GM21528 (cell line): Measurements from ENCODE around the gene MAPK4.

Experiments
- ATAC-seq: cut with Tn5 transposase; IDR thresholded peaks from one replicate; pipeline ENCODE4 v1.9.1; 2021; ENCODE audit warnings: mild to moderate bottlenecking, moderate library complexity; ENCODE audit not compliant: unreplicated experiment, low FRiP score

The MAPK4 gene

GRCh38 chr18:50711386-50711785 is 151.5 kb downstream of the MAPK4 start:
- ATAC-seq: no peak

DNA sequence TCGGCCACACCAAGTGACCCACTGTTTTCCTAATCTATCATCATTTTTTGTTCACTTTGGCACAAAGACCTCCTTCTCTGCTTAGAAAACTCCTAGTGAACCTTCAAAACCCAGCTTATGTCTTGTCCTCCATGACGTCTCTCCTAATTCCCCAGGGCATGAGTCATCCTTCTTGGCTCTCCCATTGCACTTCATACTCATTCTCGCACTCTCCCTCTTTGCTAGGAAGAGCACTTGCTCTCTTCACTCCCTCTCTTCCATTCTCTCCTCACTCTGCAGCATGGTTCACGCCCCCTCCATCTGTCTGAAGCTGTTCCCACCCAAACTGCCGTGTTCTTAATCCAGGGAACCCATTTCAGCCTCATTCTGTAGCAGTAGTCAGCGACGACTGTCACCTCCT is 156.0 kb downstream of the MAPK4 start:
- ATAC-seq: no peak

DNA sequence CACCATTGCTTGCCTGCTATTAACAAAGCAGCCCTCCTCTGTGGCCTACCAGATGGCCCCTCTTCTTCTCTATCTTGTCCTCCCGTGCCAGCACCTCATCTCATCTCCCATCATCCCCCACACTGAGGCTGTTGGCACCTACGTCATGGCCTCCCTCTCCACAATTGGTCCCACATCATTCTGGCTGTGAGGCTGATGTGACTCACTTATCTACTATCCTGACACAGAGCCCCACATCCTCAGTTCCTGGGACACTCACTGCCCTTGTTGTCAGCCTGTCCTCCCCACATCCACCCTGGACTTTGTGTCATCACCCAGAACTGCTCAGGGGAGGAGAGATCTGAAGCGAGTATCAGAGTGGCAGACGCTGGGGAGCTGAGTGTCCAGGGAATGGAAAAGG is 157.0 kb downstream of the MAPK4 start:
- ATAC-seq: no peak

- ATAC-seq: no peak
These were observed 157.7 kb downstream of the MAPK4 start for GRCh38 chr18:50717563-50717962.

DNA sequence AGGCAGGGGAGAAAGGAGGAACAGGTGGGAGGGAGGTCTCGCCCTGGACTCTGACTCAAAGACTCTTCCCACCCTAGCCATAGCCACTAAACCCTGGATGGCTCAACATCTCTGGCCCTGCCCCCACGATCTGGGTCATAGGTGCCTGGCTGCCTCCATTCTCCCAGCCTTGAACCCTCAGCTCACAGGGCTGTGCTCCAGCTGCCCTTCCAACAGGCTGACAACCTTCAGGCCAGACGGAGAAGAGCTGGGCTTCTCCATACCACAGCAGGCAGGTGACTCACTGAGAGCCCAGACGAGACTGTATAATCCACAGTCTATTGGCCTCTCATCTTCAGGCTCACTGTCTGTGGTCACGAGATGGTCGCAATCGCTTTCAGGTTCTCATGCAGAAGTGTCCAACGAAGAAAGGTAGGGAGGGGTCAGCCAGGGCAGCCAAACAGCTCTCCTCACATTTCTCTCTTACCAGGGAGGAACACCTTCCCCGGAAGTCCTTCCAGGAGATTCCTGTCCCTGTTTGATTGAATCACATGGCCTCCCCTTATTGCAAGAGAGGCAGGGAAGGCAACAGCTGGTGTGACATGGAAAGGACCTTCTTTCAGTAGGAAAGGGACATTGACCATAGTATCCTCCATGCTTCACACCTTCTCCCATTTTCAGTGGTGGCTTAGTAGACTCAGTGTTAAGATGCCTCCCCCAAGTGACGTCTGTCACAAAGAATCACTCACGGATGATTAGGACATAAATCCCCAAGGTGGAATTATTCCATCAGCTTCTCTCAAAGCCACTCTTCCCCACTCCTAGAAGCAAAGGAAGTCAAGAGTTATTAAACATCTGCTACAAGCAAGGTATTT is 159.8 kb downstream of the MAPK4 start:
- no peak for ATAC-seq

- ATAC-seq: no peak
These were observed 160.4 kb downstream of the MAPK4 start for GRCh38 chr18:50720325-50720674.

DNA sequence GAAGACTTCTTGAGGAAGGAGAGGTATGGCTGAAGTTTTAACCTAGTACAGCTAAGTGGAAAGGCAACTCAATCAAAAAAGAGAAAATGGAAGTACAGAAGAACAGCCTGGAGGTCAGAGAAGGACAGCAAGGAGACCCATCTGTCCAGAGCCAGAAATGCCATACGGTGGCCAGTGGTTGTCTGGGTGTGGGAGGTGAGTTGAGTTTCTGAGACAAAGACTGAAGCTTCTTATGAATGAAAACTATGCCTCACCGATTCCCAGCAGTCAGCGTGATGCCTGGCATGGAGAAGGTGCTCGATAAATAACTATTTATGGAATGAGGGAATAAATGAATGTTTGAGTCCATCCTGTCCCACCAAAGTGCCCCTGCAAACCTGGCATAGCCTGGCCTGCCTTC is 161.1 kb downstream of the MAPK4 start:
- no peak for ATAC-seq

GRCh38 chr18:50721451-50722120 is 161.7 kb downstream of the MAPK4 start:
- no peak for ATAC-seq

- no peak for ATAC-seq
These were observed 162.4 kb downstream of the MAPK4 start for GRCh38 chr18:50722311-50722710.

- no peak for ATAC-seq
These were observed 164.9 kb downstream of the MAPK4 start for GRCh38 chr18:50724751-50725151.

- no peak for ATAC-seq
These were observed 167.2 kb downstream of the MAPK4 start for GRCh38 chr18:50726960-50727589.

GRCh38 chr18:50727721-50728471 is 168.0 kb downstream of the MAPK4 start:
- no peak for ATAC-seq

GRCh38 chr18:50729376-50729775 is 169.5 kb downstream of the MAPK4 start:
- ATAC-seq: no peak

- no peak for ATAC-seq
These were observed 170.1 kb downstream of the MAPK4 start for GRCh38 chr18:50729986-50730385.

- ATAC-seq: no peak
These were observed 174.5 kb downstream of the MAPK4 start for GRCh38 chr18:50734342-50734741.

DNA sequence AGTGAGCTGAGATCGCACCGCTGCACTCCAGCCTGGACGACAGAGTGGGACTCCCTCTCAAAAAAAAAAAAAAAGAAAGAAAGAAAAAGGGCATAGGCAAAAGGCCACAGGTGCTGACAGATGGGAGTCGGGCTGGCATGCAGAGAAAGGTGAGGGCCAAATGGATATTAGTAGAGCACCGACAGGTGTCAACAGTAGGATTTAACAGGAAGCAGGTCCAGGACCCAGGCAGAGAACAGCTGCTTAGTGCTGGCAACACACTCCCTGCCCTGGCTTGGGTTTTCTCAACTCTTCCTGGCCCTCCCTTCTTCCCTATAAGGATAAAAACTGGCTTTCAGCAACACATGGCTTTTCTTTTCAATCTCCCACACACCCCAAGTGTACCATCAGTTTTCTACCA is 175.0 kb downstream of the MAPK4 start:
- ATAC-seq: no peak

DNA sequence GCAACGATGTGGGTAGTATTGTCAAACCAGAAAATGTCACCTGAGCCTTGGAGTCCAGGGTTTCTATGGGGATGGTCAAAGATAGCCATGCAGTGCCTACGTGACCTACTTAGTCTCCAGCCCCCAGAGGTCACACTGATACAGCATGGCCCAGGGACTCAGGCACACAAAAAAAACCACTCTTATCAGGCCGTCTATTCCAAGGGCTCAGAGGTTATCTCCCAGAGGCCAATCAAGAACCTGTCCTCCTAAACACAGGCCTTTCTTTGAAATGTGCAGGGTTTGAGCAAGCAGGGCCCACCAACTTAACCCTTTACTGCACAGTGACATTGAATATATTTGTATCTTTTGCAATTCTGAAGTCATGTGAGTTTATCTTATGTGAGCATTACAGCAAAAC is 177.2 kb downstream of the MAPK4 start:
- ATAC-seq: no peak

GRCh38 chr18:50738098-50738757 is 178.3 kb downstream of the MAPK4 start:
- ATAC-seq: no peak

GRCh38 chr18:50742952-50743351 is 183.1 kb downstream of the MAPK4 start:
- ATAC-seq: no peak

DNA sequence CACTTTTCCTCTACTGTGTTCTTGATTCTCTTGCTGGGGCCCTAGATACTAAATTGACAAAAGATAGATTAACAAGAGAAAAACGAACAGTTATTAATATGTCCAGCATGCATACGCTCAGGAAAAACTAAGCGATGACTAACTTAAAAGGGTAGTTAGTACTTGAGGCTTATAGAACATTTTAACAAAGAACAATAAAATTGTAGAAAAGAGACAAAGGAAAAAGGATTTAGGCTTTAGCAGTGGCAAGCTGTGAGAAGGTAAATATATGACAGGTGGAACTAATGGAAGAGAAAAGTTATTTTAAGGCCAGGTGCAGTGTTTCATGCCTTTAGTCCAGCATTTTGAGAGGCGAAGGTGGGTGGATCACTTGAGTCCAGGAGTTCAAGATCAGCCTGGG is 184.4 kb downstream of the MAPK4 start:
- ATAC-seq: no peak
